ENCODE measurements around the gene RASSF1. TPM values are rescaled to one million over a fixed set of nuclear protein-coding genes. Genes with fewer than 3 reads are reported as not detected.
"Not testable (repeated sequence)": the region's sequence is repeated elsewhere in the genome, so short reads cannot be mapped to it uniquely, and the experiment has no call there.

The RASSF1 gene
- total RNA-seq, 1 experiment from 2014 or later: 20.0 TPM

GRCh38 chr3:50316657-50317242 lies 23.9 kb downstream of the RASSF1 start:
- no TSS peak for BruUV-seq (replicated peaks)
- H3K9ac ChIP-seq (ENCODE audit: low read length): peak overlapping the region; percentile 60
- H3K4me2 ChIP-seq (ENCODE audit: low read length): peak overlapping the region; percentile 88
- intact Hi-C loops (cut with micrococcal nuclease): loop anchor here (1.0 kb wide), 1 partner anchor 17 kb away; the partner anchor contains the start of genes HYAL3 and NAA80
- ChIA-PET CTCF (interaction anchor here (0.6 kb wide), 1 partner anchor 12 kb away, joined by 3 read pairs; no protein-coding TSS in a partner anchor), POLR2A (ENCODE audit: unreplicated experiment) (interaction anchor here (0.5 to 1.4 kb wide), 3 partner anchors 11 to 25 kb away, joined by 3 to 4 read pairs (median 4); partner anchors contain the start of genes HYAL3, IFRD2, NAA80 and TUSC2)
- peak overlapping the region; percentile 57 for H3K4me3 ChIP-seq (ENCODE audit: low read length)
- no peaks in the 10 kb centered on the region for H3K9me2 ChIP-seq (replicated peaks; ENCODE audit: low read length)
- no peak overlapping the region for H2AFZ ChIP-seq (ENCODE audit: low read length)
- peaks cover 35% of the 10 kb centered on the region for H3K79me2 ChIP-seq (ENCODE audit: low read length)
- H3F3A ChIP-seq (ENCODE audit: low read length, unreplicated experiment): peaks cover 13% of the 10 kb centered on the region
- ATAC-seq: peak; percentile 79
- peak; percentile 98 for DNase-seq
- no peaks in the 10 kb centered on the region for H3K9me3 ChIP-seq (ENCODE audit: low read length)
- peak overlapping the region; percentile 92 for H3K27ac ChIP-seq (ENCODE audit: low read length)
- peaks cover 6% of the 10 kb centered on the region for H3K36me3 ChIP-seq (ENCODE audit: low read depth, low read length)
- no peaks in the 10 kb centered on the region for H3K27me3 ChIP-seq (ENCODE audit: low read length)
- peaks cover 48% of the 10 kb centered on the region for H3K4me1 ChIP-seq (ENCODE audit: insufficient read depth, low read length)
- no peak for TF ChIP-seq EZH2phosphoT487 (IDR thresholded peaks at IDR 0.05; ENCODE audit: borderline replicate concordance, low read length)
- no peak for TF ChIP-seq EZH2 (IDR thresholded peaks at IDR 0.05; ENCODE audit: low read length, unreplicated experiment)
- TF ChIP-seq CTCF (conservative IDR thresholded peaks at IDR 0.05; ENCODE audit: low read depth, low read length): no peak
- H4K20me1 ChIP-seq (ENCODE audit: low read length): no peaks in the 10 kb centered on the region

GRCh38 chr3:50314816-50315215 lies 25.8 kb downstream of the RASSF1 start:
- Histone ChIP-seq H3K9ac (ENCODE audit: low read length) (no peak overlapping the region), H3K27me3 (ENCODE audit: low read length) (no peaks in the 10 kb centered on the region), H3K9me2 (replicated peaks; ENCODE audit: low read length) (no peaks in the 10 kb centered on the region), H3K4me2 (ENCODE audit: low read length) (no peak overlapping the region), H3K4me3 (ENCODE audit: low read length) (no peak overlapping the region), H3F3A (ENCODE audit: low read length, unreplicated experiment) (peaks cover 13% of the 10 kb centered on the region), H4K20me1 (ENCODE audit: low read length) (no peaks in the 10 kb centered on the region), H3K79me2 (ENCODE audit: low read length) (peaks cover 24% of the 10 kb centered on the region), H3K27ac (ENCODE audit: low read length) (no peak overlapping the region), H2AFZ (ENCODE audit: low read length) (no peak overlapping the region), H3K9me3 (ENCODE audit: low read length) (no peaks in the 10 kb centered on the region), H3K36me3 (ENCODE audit: low read depth, low read length) (peaks cover 6% of the 10 kb centered on the region), H3K4me1 (ENCODE audit: insufficient read depth, low read length) (peaks cover 40% of the 10 kb centered on the region)
- CTCF ChIA-PET: no interaction called here
- ATAC-seq: no peak
- POLR2A ChIA-PET (ENCODE audit: unreplicated experiment): interaction anchor here (0.5 to 0.6 kb wide), 2 partner anchors 14 to 253 kb away, joined by 3 read pairs; partner anchors contain the start of gene C3orf18
- intact Hi-C loops (cut with micrococcal nuclease): no loop called here
- no TSS peak for BruUV-seq (replicated peaks)
- TF ChIP-seq CTCF (conservative IDR thresholded peaks at IDR 0.05; ENCODE audit: low read depth, low read length) (no peak), EZH2phosphoT487 (IDR thresholded peaks at IDR 0.05; ENCODE audit: borderline replicate concordance, low read length) (no peak), EZH2 (IDR thresholded peaks at IDR 0.05; ENCODE audit: low read length, unreplicated experiment) (no peak)
- no peak for DNase-seq

- intact Hi-C loops (cut with micrococcal nuclease): no loop called here
- TF ChIP-seq CTCF (conservative IDR thresholded peaks at IDR 0.05; ENCODE audit: low read depth, low read length) (no peak), EZH2phosphoT487 (IDR thresholded peaks at IDR 0.05; ENCODE audit: borderline replicate concordance, low read length) (no peak), EZH2 (IDR thresholded peaks at IDR 0.05; ENCODE audit: low read length, unreplicated experiment) (no peak)
- no peaks in the 10 kb centered on the region for H3K27me3 ChIP-seq (ENCODE audit: low read length)
- no peaks in the 10 kb centered on the region for H3K9me3 ChIP-seq (ENCODE audit: low read length)
- ChIA-PET POLR2A (ENCODE audit: unreplicated experiment) (interaction anchor here (0.5 to 0.7 kb wide), 2 partner anchors 10 to 14 kb away, joined by 3 to 6 read pairs; no protein-coding TSS in a partner anchor), CTCF (no interaction called here)
- H3K27ac ChIP-seq (ENCODE audit: low read length): no peak overlapping the region
- H3K79me2 ChIP-seq (ENCODE audit: low read length): peaks cover 19% of the 10 kb centered on the region
- no peak overlapping the region for H2AFZ ChIP-seq (ENCODE audit: low read length)
- H3K4me2 ChIP-seq (ENCODE audit: low read length): no peak overlapping the region
- no peak for DNase-seq
- H3K9ac ChIP-seq (ENCODE audit: low read length): no peak overlapping the region
- H4K20me1 ChIP-seq (ENCODE audit: low read length): no peaks in the 10 kb centered on the region
- ATAC-seq: no peak
- no peak overlapping the region for H3K4me3 ChIP-seq (ENCODE audit: low read length)
- peaks cover 13% of the 10 kb centered on the region for H3F3A ChIP-seq (ENCODE audit: low read length, unreplicated experiment)
- peaks cover 35% of the 10 kb centered on the region for H3K4me1 ChIP-seq (ENCODE audit: insufficient read depth, low read length)
- no peaks in the 10 kb centered on the region for H3K9me2 ChIP-seq (replicated peaks; ENCODE audit: low read length)
- no TSS peak for BruUV-seq (replicated peaks)
- peaks cover 4% of the 10 kb centered on the region for H3K36me3 ChIP-seq (ENCODE audit: low read depth, low read length)
Measured at GRCh38 chr3:50314342-50314741, 26.3 kb downstream of the RASSF1 start.

- intact Hi-C loops (cut with micrococcal nuclease); CTCF ChIA-PET: not testable (repeated sequence)
Measured at GRCh38 chr3:50312041-50312440, 28.6 kb downstream of the RASSF1 start.

More at GRCh38 chr3:50312041-50312440, 28.6 kb downstream of the RASSF1 start:
- H4K20me1 ChIP-seq (ENCODE audit: low read length); H3K9me2 ChIP-seq (replicated peaks; ENCODE audit: low read length); H2AFZ ChIP-seq (ENCODE audit: low read length); ATAC-seq; POLR2A ChIA-PET (ENCODE audit: unreplicated experiment); H3K79me2 ChIP-seq (ENCODE audit: low read length); H3F3A ChIP-seq (ENCODE audit: low read length, unreplicated experiment); H3K36me3 ChIP-seq (ENCODE audit: low read depth, low read length); BruUV-seq (replicated peaks); H3K9ac ChIP-seq (ENCODE audit: low read length); H3K27me3 ChIP-seq (ENCODE audit: low read length); H3K4me3 ChIP-seq (ENCODE audit: low read length); H3K9me3 ChIP-seq (ENCODE audit: low read length); DNase-seq; H3K27ac ChIP-seq (ENCODE audit: low read length); H3K4me2 ChIP-seq (ENCODE audit: low read length): not testable (repeated sequence)
- H3K4me1 ChIP-seq (ENCODE audit: insufficient read depth, low read length): peaks cover 12% of the 10 kb centered on the region

Data from PC-3 (cell line).